GM12878 (cell line): ENCODE measurements around the gene NOP56. TPM values are rescaled to one million over a fixed set of nuclear protein-coding genes. Genes with fewer than 3 reads are reported as not detected.
A peak's percentile ranks its signal among the peaks of the same experiment; 100 is the strongest.

Source experiments
- ATF3 ChIP-seq: IDR thresholded peaks from 2 replicates; pipeline ENCODE4 v1.6.1; 2011; ENCODE audit warnings: low read depth, mild to moderate bottlenecking, low read length, moderate library complexity, borderline replicate concordance; ENCODE audit errors: extremely low read depth
- BCL11A ChIP-seq: IDR thresholded peaks from 2 replicates; pipeline ENCODE4 v1.6.1; 2011; ENCODE audit warnings: low read depth, low read length
- CREB1 ChIP-seq: IDR thresholded peaks from 2 replicates; pipeline ENCODE4 v1.6.1; 2012; ENCODE audit warnings: low read depth, mild to moderate bottlenecking, inconsistent platforms
- CREM ChIP-seq: IDR thresholded peaks from 2 replicates; pipeline ENCODE4 v1.6.1; 2014; ENCODE audit warnings: antibody characterized with exemption, low read depth
- DPF2 ChIP-seq: fragments of 450-650 bp; IDR thresholded peaks from 2 replicates; pipeline ENCODE4 v1.6.1; 2017; ENCODE audit warnings: mild to moderate bottlenecking
- FOS ChIP-seq: IDR thresholded peaks from 3 replicates; pipeline ENCODE4 v1.6.1; 2011; ENCODE audit warnings: borderline replicate concordance; ENCODE audit not compliant: insufficient read length; ENCODE audit errors: extremely low read depth
- HDGF ChIP-seq: fragments of 450-650 bp; IDR thresholded peaks from 2 replicates; pipeline ENCODE4 v1.6.1; 2016; ENCODE audit warnings: antibody characterized with exemption
- JUNB ChIP-seq: IDR thresholded peaks from 2 replicates; pipeline ENCODE4 v1.6.1; 2016; ENCODE audit warnings: antibody characterized with exemption, mild to moderate bottlenecking
- LARP7 ChIP-seq: fragments of 450-650 bp; IDR thresholded peaks from 2 replicates; pipeline ENCODE4 v1.6.1; 2017; ENCODE audit warnings: mild to moderate bottlenecking
- MEF2A ChIP-seq: IDR thresholded peaks from 2 replicates; pipeline ENCODE4 v1.6.1; 2011; ENCODE audit warnings: low read depth, mild to moderate bottlenecking, low read length, moderate library complexity; ENCODE audit not compliant: insufficient read depth
- MYC ChIP-seq: IDR thresholded peaks from 2 replicates; pipeline ENCODE4 v1.6.1; 2011; ENCODE audit warnings: mild to moderate bottlenecking, low read length, moderate library complexity, inconsistent platforms; ENCODE audit not compliant: insufficient read depth, insufficient replicate concordance, insufficient read length, severe bottlenecking
- NR2C1 ChIP-seq: fragments of 450-650 bp; IDR thresholded peaks from 2 replicates; pipeline ENCODE4 v1.6.1; 2017; ENCODE audit warnings: antibody characterized with exemption, mild to moderate bottlenecking, moderate library complexity
- PRDM15 ChIP-seq: fragments of 450-650 bp; formaldehyde crosslinking; IDR thresholded peaks from 2 replicates; pipeline ENCODE4 v1.4.0; 2020; ENCODE audit warnings: mild to moderate bottlenecking, moderate library complexity
- TCF3 ChIP-seq: IDR thresholded peaks from 2 replicates; pipeline ENCODE4 v1.6.1; 2012; ENCODE audit warnings: low read depth, mild to moderate bottlenecking, low read length, borderline replicate concordance; ENCODE audit not compliant: insufficient read depth
- TCF7 ChIP-seq: IDR thresholded peaks from 2 replicates; pipeline ENCODE4 v1.6.1; 2014; ENCODE audit warnings: antibody characterized with exemption, borderline replicate concordance
- USF1 ChIP-seq: IDR thresholded peaks from 2 replicates; pipeline ENCODE4 v1.6.1; 2011; ENCODE audit warnings: borderline replicate concordance, low read depth, mild to moderate bottlenecking, moderate library complexity, mixed read lengths, low read length; ENCODE audit not compliant: insufficient read depth; ENCODE audit errors: extremely low read length
- USF2 ChIP-seq: IDR thresholded peaks from 2 replicates; pipeline ENCODE4 v1.6.1; 2011; ENCODE audit warnings: low read depth, low read length, improper control_type of control experiment, borderline replicate concordance
- ZBED1 ChIP-seq: IDR thresholded peaks from 2 replicates; pipeline ENCODE4 v1.6.1; 2016; ENCODE audit warnings: borderline replicate concordance
- ZNF592 ChIP-seq: fragments of 450-650 bp; IDR thresholded peaks from 2 replicates; pipeline ENCODE4 v1.6.1; 2017; ENCODE audit warnings: mild to moderate bottlenecking, moderate library complexity
- ZZZ3 ChIP-seq: IDR thresholded peaks from 2 replicates; pipeline ENCODE4 v1.6.1; 2011; ENCODE audit warnings: low read depth; ENCODE audit not compliant: control insufficient read depth, insufficient read length
- polyA plus RNA-seq, 11 experiments: library from polyadenylated mRNA; depleted of rRNA in 4 of 11; unstranded in 6 of 11; stranded (reverse) in 5 of 11; fragments of >200 nt; fragmentation: Nextera tagmentation in 4 of 11; fragmentation: Illumina TruSeq in 1 of 11; extraction: Ambion mirVana in 4 of 11; extraction: Trizol in 1 of 11; gene quantifications; 1 replicate in 1 of 11; 2 replicates in 10 of 11; pipeline versions ENCODE4 v1.2.1 to v1.2.3, GENCODE V29; 2011 to 2016; ENCODE audit warnings: inconsistent platforms in 2 of 11, missing spikeins in 2 of 11, low read depth in 1 of 11
- total RNA-seq, 4 experiments: library from RNA; depleted of rRNA in 3 of 4; stranded (reverse); fragments of >200 nt in 3 of 4; fragmentation: Illumina TruSeq in 1 of 4; extraction: Trizol in 1 of 4; gene quantifications; 2 replicates each; pipeline versions ENCODE4 v1.2.1 to v1.2.3, GENCODE V29; 2013 to 2021

The NOP56 gene
- total and polyA plus RNA-seq, 10 of the 15 experiments (the other 5 are each of a cell fraction or from before 2014, with no cell fraction given): 254 to 550 (median 464) TPM

- no peak for TF ChIP-seq USF2
- no peak for TF ChIP-seq TCF3
- TF ChIP-seq ATF3: peak; percentile 91; the same call in 1 of the 2 replicates
- TF ChIP-seq USF1: no peak
- TF ChIP-seq FOS: no peak
- no peak for TF ChIP-seq LARP7
- no peak for TF ChIP-seq ZNF592
- peak; percentile 99 for TF ChIP-seq CREB1
- no peak for TF ChIP-seq MEF2A
- TF ChIP-seq BCL11A: no peak
- TF ChIP-seq ZZZ3: no peak
- TF ChIP-seq JUNB: no peak
- TF ChIP-seq NR2C1: peak; percentile 70
- peak; percentile 61; the same call in 1 of the 2 replicates for TF ChIP-seq ZBED1
- TF ChIP-seq PRDM15: no peak
- TF ChIP-seq MYC: no peak
- no peak for TF ChIP-seq HDGF
- no peak for TF ChIP-seq TCF7
- TF ChIP-seq DPF2: no peak
- TF ChIP-seq CREM: peak; percentile 100
Measured at GRCh38 chr20:2663887-2664719, 11.7 kb downstream of the NOP56 start, which contains the start of gene IDH3B (continued).
